GM23338 (cell line): ENCODE data around the gene CEBPZOS. TPM values are rescaled to one million over a fixed set of nuclear protein-coding genes. Genes with fewer than 3 reads are reported as not detected.

Source experiments
- ATAC-seq: fragments of 200-7000 bp; cut with Tn5 transposase; 3 replicates; pipeline ENCODE4 v1.9.1; 2020
- DNase-seq: peaks from one replicate; pipeline ENCODE4 v3.0.0-alpha.2; 2015; ENCODE audit warnings: low spot score
- H2AFZ ChIP-seq: fragments of 200-600 bp; sonication (generic); 2 replicates; pipeline ENCODE4 v1.8.0; 2016; ENCODE audit warnings: antibody characterized with exemption, mild to moderate bottlenecking, moderate library complexity
- H3F3A ChIP-seq: fragments of 200-600 bp; sonication (generic); replicated peaks from 2 replicates; pipeline ENCODE4 v1.8.0; 2017; ENCODE audit warnings: antibody characterized with exemption, mixed run types, low read depth
- H3K27ac ChIP-seq: fragments of 200-600 bp; sonication (generic); 2 replicates; pipeline ENCODE4 v1.6.1; 2016; ENCODE audit warnings: low read depth
- H3K27me3 ChIP-seq: fragments of 200-600 bp; sonication (generic); 2 replicates; pipeline ENCODE4 v1.8.0; 2016; ENCODE audit warnings: mild to moderate bottlenecking, mixed run types, moderate library complexity; ENCODE audit not compliant: insufficient read depth
- H3K36me3 ChIP-seq: fragments of 200-600 bp; sonication (generic); 2 replicates; pipeline ENCODE4 v1.8.0; 2016; ENCODE audit warnings: mild to moderate bottlenecking; ENCODE audit not compliant: insufficient read depth
- H3K4me1 ChIP-seq: fragments of 200-600 bp; sonication (generic); 2 replicates; pipeline ENCODE4 v1.8.0; 2016; ENCODE audit warnings: mild to moderate bottlenecking, moderate library complexity; ENCODE audit not compliant: insufficient read depth
- H3K4me2 ChIP-seq: fragments of 200-600 bp; sonication (generic); 2 replicates; pipeline ENCODE4 v1.7.1; 2017; ENCODE audit warnings: mixed run types
- H3K4me3 ChIP-seq: fragments of 200-600 bp; sonication (generic); 2 replicates; pipeline ENCODE4 v1.6.1; 2016; ENCODE audit warnings: mixed run types
- H3K79me2 ChIP-seq: fragments of 200-600 bp; sonication (generic); replicated peaks from 2 replicates; pipeline ENCODE4 v1.8.0; 2017; ENCODE audit warnings: mild to moderate bottlenecking; ENCODE audit not compliant: insufficient read depth
- H3K9me2 ChIP-seq: fragments of 200-600 bp; sonication (generic); 2 replicates; pipeline ENCODE4 v1.8.0; 2017; ENCODE audit not compliant: insufficient read depth
- H4K20me1 ChIP-seq: fragments of 200-600 bp; sonication (generic); replicated peaks from 2 replicates; pipeline ENCODE4 v1.8.0; 2017; ENCODE audit warnings: mild to moderate bottlenecking; ENCODE audit not compliant: insufficient read depth
- H3K27ac Mint-ChIP-seq: 2 replicates; pipeline ENCODE4 v1.8.0; 2020; ENCODE audit warnings: inconsistent platforms, mild to moderate bottlenecking, moderate library complexity, mixed read lengths
- H3K27me3 Mint-ChIP-seq: 3 replicates; pipeline ENCODE4 v1.8.0; 2022; ENCODE audit warnings: low read depth, mild to moderate bottlenecking, moderate library complexity, mixed read lengths, inconsistent platforms; ENCODE audit not compliant: insufficient read depth, poor library complexity
- H3K36me3 Mint-ChIP-seq: 3 replicates; pipeline ENCODE4 v1.8.0; 2021; ENCODE audit warnings: low read depth, mild to moderate bottlenecking, inconsistent platforms, moderate library complexity, mixed read lengths
- H3K4me1 Mint-ChIP-seq: 3 replicates; pipeline ENCODE4 v1.8.0; 2020; ENCODE audit warnings: mild to moderate bottlenecking, inconsistent platforms, mixed read lengths
- H3K4me3 Mint-ChIP-seq: 3 replicates; pipeline ENCODE4 v1.8.0; 2021; ENCODE audit warnings: moderate library complexity, mild to moderate bottlenecking, inconsistent platforms, mixed read lengths
- H3K9me3 Mint-ChIP-seq: 3 replicates; pipeline ENCODE4 v1.8.0; 2020; ENCODE audit warnings: moderate library complexity, mild to moderate bottlenecking, inconsistent platforms, mixed read lengths
- CREB1 ChIP-seq: fragments of 250-450 bp; sonication (Bioruptor Pico); IDR thresholded peaks from 2 replicates; pipeline ENCODE4 v1.5.0; 2020; ENCODE audit warnings: low read depth, mild to moderate bottlenecking, moderate library complexity
- ETS1 ChIP-seq: IDR thresholded peaks from 2 replicates; pipeline ENCODE4 v1.6.1; 2016; ENCODE audit warnings: antibody characterized with exemption
- EZH2 ChIP-seq: fragments of 200-600 bp; sonication (generic); IDR thresholded peaks from one replicate; pipeline ENCODE4 v1.8.0; 2017; ENCODE audit warnings: antibody characterized with exemption, mild to moderate bottlenecking, low read depth; ENCODE audit not compliant: unreplicated experiment
- EZH2phosphoT487 ChIP-seq: fragments of 200-600 bp; sonication (generic); IDR thresholded peaks from one replicate; pipeline ENCODE4 v1.8.1; 2018; ENCODE audit warnings: antibody characterized with exemption; ENCODE audit not compliant: unreplicated experiment
- JUNB ChIP-seq: IDR thresholded peaks from one replicate; pipeline ENCODE4 v1.6.1; 2016; ENCODE audit warnings: antibody characterized with exemption; ENCODE audit not compliant: unreplicated experiment
- NANOG ChIP-seq: IDR thresholded peaks from 2 replicates; pipeline ENCODE4 v1.6.1; 2016; ENCODE audit warnings: antibody characterized with exemption, borderline replicate concordance
- POLR2AphosphoS5 ChIP-seq: IDR thresholded peaks from 2 replicates; pipeline ENCODE4 v1.6.1; 2016; ENCODE audit warnings: antibody characterized with exemption, low read depth
- REST ChIP-seq: IDR thresholded peaks from one replicate; pipeline ENCODE4 v1.6.1; 2018; ENCODE audit warnings: antibody characterized with exemption; ENCODE audit not compliant: unreplicated experiment
- STAT1 ChIP-seq: IDR thresholded peaks from one replicate; pipeline ENCODE4 v1.6.1; 2016; ENCODE audit warnings: antibody characterized with exemption; ENCODE audit not compliant: unreplicated experiment
- ZNF114 ChIP-seq: fragments of 250-450 bp; sonication (Bioruptor Pico); IDR thresholded peaks from 2 replicates; pipeline ENCODE4 v1.5.0; 2020; ENCODE audit warnings: mild to moderate bottlenecking, moderate library complexity
- ZNF331 ChIP-seq: fragments of 250-450 bp; sonication (Bioruptor Pico); IDR thresholded peaks from 2 replicates; pipeline ENCODE4 v1.5.0; 2020; ENCODE audit warnings: low read depth, mild to moderate bottlenecking, moderate library complexity
- ZNF462 ChIP-seq: fragments of 250-450 bp; sonication (Bioruptor Pico); IDR thresholded peaks from 2 replicates; pipeline ENCODE4 v1.5.0; 2020; ENCODE audit warnings: mild to moderate bottlenecking, moderate library complexity
- polyA plus RNA-seq: library from polyadenylated mRNA; unstranded; fragments of >200 nt; fragmentation: Nextera tagmentation; extraction: Ambion mirVana; gene quantifications from 2 replicates; pipeline ENCODE4 v1.2.1, GENCODE V29; 2016
- total RNA-seq: library from RNA; depleted of rRNA; stranded (reverse); fragments of >200 nt; shearing (Covaris generic); gene quantifications from 2 replicates; pipeline ENCODE4 v1.2.3, GENCODE V29; 2014

Gene CEBPZOS
- total and polyA plus RNA-seq, 2 experiments from 2014 or later = 83.6 to 191 TPM

- 0 out of 2 replicates have a peak overlapping the region, but pooled peaks have one; percentile 10 for H3K27ac ChIP-seq
- no peak for DNase-seq
- Mint-ChIP-seq H3K36me3 (peaks cover 93% of the 10 kb centered on the region), H3K9me3 (peaks cover 39% of the 10 kb centered on the region), H3K4me3 (no peak overlapping the region), H3K27me3 (peaks cover 6% of the 10 kb centered on the region), H3K27ac (no peak overlapping the region), H3K4me1 (peaks cover 15% of the 10 kb centered on the region)
- H3K4me2 ChIP-seq = no peak overlapping the region
- peaks cover 3% of the 10 kb centered on the region; the same call in 1 of the 2 replicates for H3F3A ChIP-seq
- H3K79me2 ChIP-seq = peaks cover 58% of the 10 kb centered on the region
- H3K36me3 ChIP-seq = peaks cover 92% of the 10 kb centered on the region
- H2AFZ ChIP-seq = no peak overlapping the region
- no peaks in the 10 kb centered on the region for H3K27me3 ChIP-seq
- no peak for TF ChIP-seq ZNF114 (CRISPR knock-in tag)
- TF ChIP-seq EZH2 = no peak
- no peak for TF ChIP-seq STAT1
- no peaks in the 10 kb centered on the region for H3K4me1 ChIP-seq
- no peak overlapping the region for H3K4me3 ChIP-seq
- ATAC-seq = no peak
- no peaks in the 10 kb centered on the region for H4K20me1 ChIP-seq
- H3K9me2 ChIP-seq = no peaks in the 10 kb centered on the region
Measured at GRCh38 chr2:37211939-37212338, 15.6 kb downstream of the CEBPZOS start.

GRCh38 chr2:37215250-37215649 lies 19.0 kb downstream of the CEBPZOS start:
- H3K4me1 ChIP-seq = no peaks in the 10 kb centered on the region
- H3F3A ChIP-seq = peaks cover 14% of the 10 kb centered on the region; the same call in 1 of the 2 replicates
- peak overlapping the region; percentile 84 for H3K27ac Mint-ChIP-seq
- no peaks in the 10 kb centered on the region for H4K20me1 ChIP-seq
- H3K4me3 ChIP-seq = no peak overlapping the region
- ATAC-seq (no peak), DNase-seq (no peak)
- H3K27ac ChIP-seq = peak overlapping the region; percentile 71
- H3K9me2 ChIP-seq = no peaks in the 10 kb centered on the region
- H3K36me3 ChIP-seq = peaks cover 83% of the 10 kb centered on the region
- H3K4me1 Mint-ChIP-seq = peaks cover 7% of the 10 kb centered on the region; the same call in 2 of the 3 replicates
- peaks cover 2% of the 10 kb centered on the region for H3K27me3 Mint-ChIP-seq
- H3K36me3 Mint-ChIP-seq = peaks cover 92% of the 10 kb centered on the region
- H3K4me3 Mint-ChIP-seq = no peak overlapping the region
- peaks cover 6% of the 10 kb centered on the region; the same call in 2 of the 3 replicates for H3K9me3 Mint-ChIP-seq
- H3K27me3 ChIP-seq = no peaks in the 10 kb centered on the region
- H2AFZ ChIP-seq = no peak overlapping the region
- H3K79me2 ChIP-seq = peaks cover 41% of the 10 kb centered on the region
- no peak overlapping the region for H3K4me2 ChIP-seq
- TF ChIP-seq NANOG (no peak), EZH2 (no peak), CREB1 (CRISPR knock-in tag) (no peak), JUNB (no peak), EZH2phosphoT487 (no peak), ZNF331 (CRISPR knock-in tag) (no peak), ZNF462 (CRISPR knock-in tag) (no peak), ETS1 (no peak), POLR2AphosphoS5 (no peak), ZNF114 (CRISPR knock-in tag) (no peak), STAT1 (no peak), REST (no peak)
